MM.1S (cell line): Measurements from ENCODE around the gene RGS19.

ENCODE experiments used
- DNase-seq: peaks from one replicate; pipeline ENCODE4 v3.0.0-alpha.2; 2015
- H2AFZ ChIP-seq: fragments of 300-600 bp; sonication (generic); 2 replicates; pipeline ENCODE4 v1.6.0; 2016; ENCODE audit warnings: antibody characterized with exemption, low read length
- H3F3A ChIP-seq: fragments of 300-600 bp; sonication (generic); 2 replicates; pipeline ENCODE4 v1.6.1; 2016; ENCODE audit warnings: mild to moderate bottlenecking, antibody characterized with exemption, low read length, moderate library complexity, mixed read lengths; ENCODE audit not compliant: insufficient read depth
- H3K27ac ChIP-seq: fragments of 300-600 bp; sonication (generic); 2 replicates; pipeline ENCODE4 v1.5.1; 2016; ENCODE audit warnings: mild to moderate bottlenecking, low read length
- H3K27me3 ChIP-seq: fragments of 300-600 bp; sonication (generic); replicated peaks from 2 replicates; pipeline ENCODE4 v1.6.0; 2016; ENCODE audit warnings: low read length; ENCODE audit not compliant: insufficient read depth
- H3K36me3 ChIP-seq: fragments of 300-600 bp; sonication (generic); replicated peaks from 2 replicates; pipeline ENCODE4 v1.6.1; 2016; ENCODE audit warnings: mild to moderate bottlenecking, low read length, mixed read lengths; ENCODE audit not compliant: insufficient read depth
- H3K4me1 ChIP-seq: fragments of 300-600 bp; sonication (generic); 2 replicates; pipeline ENCODE4 v1.6.1; 2016; ENCODE audit warnings: low read length, mixed read lengths
- H3K4me2 ChIP-seq: fragments of 300-600 bp; sonication (generic); 2 replicates; pipeline ENCODE4 v1.6.0; 2016; ENCODE audit warnings: low read depth, low read length
- H3K4me3 ChIP-seq: fragments of 300-600 bp; sonication (generic); 2 replicates; pipeline ENCODE4 v1.5.1; 2016; ENCODE audit warnings: low read length, mixed read lengths
- H3K79me2 ChIP-seq: fragments of 300-600 bp; sonication (generic); 2 replicates; pipeline ENCODE4 v1.6.1; 2016; ENCODE audit warnings: mixed run types, low read length, mixed read lengths
- H3K9ac ChIP-seq: fragments of 300-600 bp; sonication (generic); 2 replicates; pipeline ENCODE4 v1.6.1; 2016; ENCODE audit warnings: low read length, mixed read lengths
- H3K9me2 ChIP-seq: fragments of 300-600 bp; sonication (generic); replicated peaks from 2 replicates; pipeline ENCODE4 v1.6.1; 2016; ENCODE audit warnings: mild to moderate bottlenecking, low read length, mixed read lengths; ENCODE audit not compliant: insufficient read depth
- H3K9me3 ChIP-seq: fragments of 300-600 bp; sonication (generic); replicated peaks from 2 replicates; pipeline ENCODE4 v1.6.1; 2016; ENCODE audit warnings: mild to moderate bottlenecking, low read length, mixed read lengths; ENCODE audit not compliant: insufficient read depth
- H4K20me1 ChIP-seq: fragments of 300-600 bp; sonication (generic); 2 replicates; pipeline ENCODE4 v1.6.1; 2016; ENCODE audit warnings: mild to moderate bottlenecking, low read length, moderate library complexity, mixed read lengths; ENCODE audit not compliant: insufficient read depth
- EZH2 ChIP-seq: fragments of 300-600 bp; sonication (generic); optimal IDR thresholded peaks from 2 replicates; pipeline ENCODE3; 2017; ENCODE audit warnings: low read depth, mild to moderate bottlenecking, antibody characterized with exemption, low read length, mixed read lengths
- EZH2phosphoT487 ChIP-seq: fragments of 300-600 bp; sonication (generic); IDR thresholded peaks from 2 replicates; pipeline ENCODE4 v1.6.1; 2018; ENCODE audit warnings: antibody characterized with exemption, low read length
- TF ChIP-seq, protein P1 (sequence below): fragments of 300-600 bp; sonication (generic); IDR thresholded peaks from 2 replicates; pipeline ENCODE4 v1.5.1; 2016; ENCODE audit warnings: antibody characterized with exemption, low read length, mixed read lengths

The RGS19 gene

GRCh38 chr20:64037199-64037497 is 42.2 kb downstream of the RGS19 start:
- Histone ChIP-seq H3K9me3 (no peaks in the 10 kb centered on the region), H3K27me3 (peaks cover 32% of the 10 kb centered on the region), H3F3A (no peaks in the 10 kb centered on the region), H3K4me1 (no peaks in the 10 kb centered on the region), H3K4me3 (no peak overlapping the region), H3K79me2 (no peaks in the 10 kb centered on the region), H4K20me1 (no peaks in the 10 kb centered on the region), H3K9ac (no peak overlapping the region), H2AFZ (no peak overlapping the region), H3K4me2 (no peak overlapping the region), H3K36me3 (no peaks in the 10 kb centered on the region), H3K9me2 (no peaks in the 10 kb centered on the region), H3K27ac (no peak overlapping the region)
- no peak for TF ChIP-seq EZH2
- TF ChIP-seq, protein P1, sequence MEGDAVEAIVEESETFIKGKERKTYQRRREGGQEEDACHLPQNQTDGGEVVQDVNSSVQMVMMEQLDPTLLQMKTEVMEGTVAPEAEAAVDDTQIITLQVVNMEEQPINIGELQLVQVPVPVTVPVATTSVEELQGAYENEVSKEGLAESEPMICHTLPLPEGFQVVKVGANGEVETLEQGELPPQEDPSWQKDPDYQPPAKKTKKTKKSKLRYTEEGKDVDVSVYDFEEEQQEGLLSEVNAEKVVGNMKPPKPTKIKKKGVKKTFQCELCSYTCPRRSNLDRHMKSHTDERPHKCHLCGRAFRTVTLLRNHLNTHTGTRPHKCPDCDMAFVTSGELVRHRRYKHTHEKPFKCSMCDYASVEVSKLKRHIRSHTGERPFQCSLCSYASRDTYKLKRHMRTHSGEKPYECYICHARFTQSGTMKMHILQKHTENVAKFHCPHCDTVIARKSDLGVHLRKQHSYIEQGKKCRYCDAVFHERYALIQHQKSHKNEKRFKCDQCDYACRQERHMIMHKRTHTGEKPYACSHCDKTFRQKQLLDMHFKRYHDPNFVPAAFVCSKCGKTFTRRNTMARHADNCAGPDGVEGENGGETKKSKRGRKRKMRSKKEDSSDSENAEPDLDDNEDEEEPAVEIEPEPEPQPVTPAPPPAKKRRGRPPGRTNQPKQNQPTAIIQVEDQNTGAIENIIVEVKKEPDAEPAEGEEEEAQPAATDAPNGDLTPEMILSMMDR: no peak
- TF ChIP-seq EZH2phosphoT487: no peak
- no peak for DNase-seq

DNA sequence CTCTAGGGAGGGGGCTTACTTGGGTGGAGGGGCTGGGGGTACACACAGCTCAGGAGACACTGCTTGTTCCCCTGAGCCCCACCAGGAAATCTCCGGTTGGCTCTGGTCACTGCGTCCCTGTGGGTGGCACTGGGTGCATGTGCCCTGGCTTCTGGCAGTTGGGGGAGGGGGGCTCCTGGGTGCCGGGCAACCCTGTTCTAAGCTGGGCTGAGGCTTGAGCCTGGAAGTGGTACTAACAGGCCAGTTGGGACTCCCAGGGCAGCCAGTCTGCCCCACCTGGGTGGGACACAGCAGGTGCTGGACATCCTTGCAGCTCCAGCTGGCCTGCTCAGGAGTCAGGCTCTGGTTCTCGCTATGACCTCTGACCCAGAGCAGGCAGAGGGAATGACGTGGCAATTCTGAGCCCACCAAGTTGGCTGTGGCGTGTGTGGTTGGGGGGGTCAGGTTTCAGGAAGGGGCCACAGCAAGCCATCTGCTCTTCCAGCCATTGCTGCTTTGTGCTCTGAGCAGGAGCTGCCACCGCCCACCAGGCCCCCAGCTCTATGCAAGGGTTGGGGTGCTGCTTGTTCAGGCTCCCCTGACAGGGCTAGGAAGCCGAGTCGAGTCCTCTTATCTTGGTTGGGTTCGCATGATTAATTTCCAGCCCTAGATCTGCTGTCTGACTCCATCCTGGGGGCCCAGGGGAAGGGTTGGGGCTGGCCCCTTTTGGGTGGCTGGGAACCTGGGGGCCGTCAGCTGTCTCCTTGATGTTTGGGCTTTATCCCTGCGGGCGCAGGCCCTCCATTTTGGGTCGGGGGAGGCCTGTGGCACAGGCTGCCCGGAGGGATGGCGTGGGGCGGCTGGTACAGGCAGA is 42.7 kb downstream of the RGS19 start:
- no peaks in the 10 kb centered on the region for H3K36me3 ChIP-seq
- H3K9ac ChIP-seq: no peak overlapping the region
- no peaks in the 10 kb centered on the region for H3K4me1 ChIP-seq
- H3K4me3 ChIP-seq: no peak overlapping the region
- H3K27me3 ChIP-seq: peaks cover 27% of the 10 kb centered on the region
- no peaks in the 10 kb centered on the region for H4K20me1 ChIP-seq
- no peaks in the 10 kb centered on the region for H3F3A ChIP-seq
- H2AFZ ChIP-seq: no peak overlapping the region
- no peaks in the 10 kb centered on the region for H3K79me2 ChIP-seq
- H3K9me2 ChIP-seq: no peaks in the 10 kb centered on the region
- no peaks in the 10 kb centered on the region for H3K9me3 ChIP-seq
- no peak overlapping the region for H3K27ac ChIP-seq
- no peak for DNase-seq
- H3K4me2 ChIP-seq: no peak overlapping the region
- TF ChIP-seq, protein P1: no peak
- no peak for TF ChIP-seq EZH2
- TF ChIP-seq EZH2phosphoT487: no peak

- H4K20me1 ChIP-seq: no peaks in the 10 kb centered on the region
- H3K27me3 ChIP-seq: peaks cover 20% of the 10 kb centered on the region
- H3K9ac ChIP-seq: no peak within 1 kb of the TSS
- TF ChIP-seq EZH2phosphoT487 (no peak), EZH2 (no peak)
- TF ChIP-seq, protein P1: no peak
- no peaks in the 10 kb centered on the region for H3K9me3 ChIP-seq
- H3K27ac ChIP-seq: no peak within 1 kb of the TSS
- H2AFZ ChIP-seq: no peak within 1 kb of the TSS
- no peak within 1 kb of the TSS for H3K4me2 ChIP-seq
- no peak for DNase-seq
- H3F3A ChIP-seq: no peaks in the 10 kb centered on the region
- no peaks in the 10 kb centered on the region for H3K36me3 ChIP-seq
- no peaks in the 10 kb centered on the region for H3K79me2 ChIP-seq
- H3K4me1 ChIP-seq: no peaks in the 10 kb centered on the region
- no peaks in the 10 kb centered on the region for H3K9me2 ChIP-seq
- no peak within 1 kb of the TSS for H3K4me3 ChIP-seq
Measured at GRCh38 chr20:64035933-64036345, 43.4 kb downstream of the RGS19 start, which contains the start of gene C20orf204. Gene C20orf204 (plus strand): TSS chr20:64036182. CDS start chr20:64036324, 142 bp downstream.
